Endometrial microvascular endothelial cells (primary cell): ENCODE data around the gene ABCB6. TPM values are rescaled to one million over a fixed set of nuclear protein-coding genes. Genes with fewer than 3 reads are reported as not detected.
"Not testable (repeated sequence)": the region's sequence is repeated elsewhere in the genome, so short reads cannot be mapped to it uniquely, and the experiment has no call there.

Experiments
- in situ Hi-C: cut with HindIII; loops from 2 replicates; pipeline ENCODE4 v1.10.0; 2017; ENCODE audit warnings: low sequenced_read_pairs, low pct_unique_long_range_greater_than_20kb; ENCODE audit errors: inconsistent ontology term
- total RNA-seq: library from RNA; depleted of rRNA; stranded (reverse); fragments of >200 nt; gene quantifications from one replicate; pipeline ENCODE4 v1.2.3, GENCODE V29; 2015; ENCODE audit errors: inconsistent ontology term

ABCB6 gene
- total RNA-seq, 1 donor from 2014 or later, result 24.8 TPM

DNA sequence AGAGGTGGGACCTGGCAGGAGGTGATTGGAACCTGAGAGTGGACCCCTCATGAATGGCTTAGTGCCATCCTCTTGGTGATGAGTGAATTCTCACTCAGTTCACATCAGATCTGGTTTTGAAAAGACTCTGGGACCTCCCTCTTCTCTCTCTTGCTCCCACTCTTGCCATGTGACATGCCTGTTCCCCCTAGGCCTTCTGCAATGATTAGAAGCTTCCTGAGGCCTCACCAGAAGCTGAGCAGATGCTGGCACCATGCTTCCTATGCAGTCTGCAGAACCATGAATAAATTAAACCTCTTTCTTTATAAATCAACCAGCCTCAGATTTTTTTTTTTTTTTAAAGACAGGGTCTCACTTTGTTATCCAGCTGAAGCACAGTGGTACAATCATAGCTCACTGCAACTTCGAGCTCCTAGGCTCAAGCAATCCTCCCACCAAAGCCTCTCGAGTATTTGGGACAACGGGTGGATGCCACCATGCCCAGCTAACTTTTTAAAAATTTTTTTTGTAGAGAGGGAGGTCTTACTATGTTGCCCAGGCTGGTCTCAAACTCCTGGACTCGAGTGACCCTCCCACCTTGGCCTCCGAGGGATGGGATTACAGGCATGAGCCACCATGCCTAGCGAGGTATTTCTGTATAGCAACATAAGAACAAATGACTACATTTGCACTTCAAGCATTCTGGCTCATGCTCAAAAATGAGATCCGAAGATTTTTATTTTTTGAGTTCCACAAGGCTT, 14.2 kb downstream of the ABCB6 start:
- in situ Hi-C loops, result no loop called here

DNA sequence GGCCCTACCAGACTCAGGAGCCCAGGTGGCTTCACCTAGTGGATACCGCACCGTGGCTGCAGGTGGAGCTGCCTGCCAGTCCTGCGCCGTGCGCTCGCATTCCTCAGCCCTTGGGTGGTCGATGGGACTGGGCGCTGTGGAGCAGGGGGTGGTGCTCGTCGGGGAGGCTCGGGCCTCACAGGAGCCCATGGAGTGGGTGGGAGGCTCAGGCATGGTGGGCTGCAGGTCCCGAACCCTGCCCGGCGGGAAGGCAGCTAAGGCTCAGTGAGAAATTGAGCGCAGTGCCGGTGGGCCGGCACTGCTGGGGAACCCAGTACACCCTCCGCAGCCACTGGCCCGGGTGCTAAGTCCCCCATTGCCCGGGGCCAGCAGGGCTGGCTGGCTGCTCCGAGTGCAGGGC, 17.4 kb downstream of the ABCB6 start:
- in situ Hi-C loops, result not testable (repeated sequence)

DNA sequence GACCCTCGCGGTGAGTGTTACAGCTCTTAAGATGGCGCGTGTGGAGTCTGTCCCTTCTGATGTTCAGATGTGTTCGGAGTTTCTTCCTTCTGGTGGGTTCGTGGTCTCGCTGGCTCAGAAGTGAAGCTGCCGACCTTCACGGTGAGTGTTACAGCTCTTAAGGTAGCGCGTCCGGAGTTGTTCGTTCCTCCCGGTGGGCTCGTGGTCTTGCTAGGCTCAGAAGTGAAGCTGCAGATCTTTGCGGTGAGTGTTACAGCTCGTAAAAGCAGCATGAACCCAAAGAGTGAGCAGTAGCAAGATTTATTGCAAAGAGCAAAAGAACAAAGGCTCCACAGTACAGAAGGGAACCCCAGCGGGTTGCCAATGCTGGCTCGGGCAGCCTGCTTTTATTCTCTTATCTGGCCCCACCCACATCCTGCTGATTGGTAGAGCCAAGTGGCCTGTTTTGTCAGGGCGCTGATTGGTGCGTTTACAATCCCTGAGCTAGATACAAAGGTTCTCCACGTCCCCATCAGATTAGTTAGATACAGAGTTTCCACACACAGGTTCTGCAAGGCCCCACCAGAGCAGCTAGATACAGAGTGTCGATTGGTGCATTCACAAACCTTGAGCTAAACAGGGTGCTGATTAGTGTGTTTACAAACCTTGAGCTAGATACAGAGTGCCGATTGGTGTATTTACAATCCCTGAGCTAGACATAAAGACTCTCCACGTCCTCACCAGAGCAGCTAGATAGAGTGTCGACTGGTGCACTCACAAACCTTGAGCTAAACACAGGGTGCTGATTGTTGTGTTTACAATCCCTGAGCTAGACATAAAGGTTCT, 18.0 kb downstream of the ABCB6 start:
- in situ Hi-C loops, result not testable (repeated sequence)

DNA sequence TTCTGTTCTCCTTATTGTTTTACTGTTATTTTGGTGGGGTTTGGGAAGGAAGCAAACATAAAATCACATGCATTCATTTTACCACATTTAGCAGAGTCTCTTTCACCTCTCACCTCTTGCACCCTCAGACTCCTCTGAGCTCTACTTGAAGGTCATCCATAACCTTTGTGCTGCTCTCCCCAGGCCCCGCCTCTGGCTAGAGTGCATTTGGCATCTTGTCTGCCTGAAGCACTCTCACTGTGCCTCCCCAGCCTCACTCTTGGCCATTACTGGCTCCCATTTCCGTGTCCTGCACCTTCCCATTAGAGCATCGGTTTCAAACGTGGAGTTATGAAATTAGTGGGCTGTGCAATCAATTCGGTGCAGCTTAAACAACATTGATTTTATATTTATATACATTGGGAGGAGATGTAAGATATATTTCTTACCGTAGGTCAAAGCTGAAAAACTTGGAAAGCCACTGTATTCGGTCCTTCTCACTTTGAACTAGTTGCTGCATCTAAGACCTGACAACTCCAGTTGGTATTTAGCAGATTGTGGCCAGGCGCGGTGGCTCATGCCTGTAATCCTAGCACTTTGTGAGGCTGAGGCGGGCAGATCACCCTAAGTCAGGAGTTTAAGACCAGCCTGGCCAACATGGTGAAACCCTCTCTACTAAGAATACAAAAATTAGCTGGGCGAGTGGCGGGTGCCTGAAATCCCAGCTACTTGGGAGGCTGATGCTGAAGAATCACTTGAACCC, 19.1 kb downstream of the ABCB6 start:
- in situ Hi-C loops, result no loop called here

DNA sequence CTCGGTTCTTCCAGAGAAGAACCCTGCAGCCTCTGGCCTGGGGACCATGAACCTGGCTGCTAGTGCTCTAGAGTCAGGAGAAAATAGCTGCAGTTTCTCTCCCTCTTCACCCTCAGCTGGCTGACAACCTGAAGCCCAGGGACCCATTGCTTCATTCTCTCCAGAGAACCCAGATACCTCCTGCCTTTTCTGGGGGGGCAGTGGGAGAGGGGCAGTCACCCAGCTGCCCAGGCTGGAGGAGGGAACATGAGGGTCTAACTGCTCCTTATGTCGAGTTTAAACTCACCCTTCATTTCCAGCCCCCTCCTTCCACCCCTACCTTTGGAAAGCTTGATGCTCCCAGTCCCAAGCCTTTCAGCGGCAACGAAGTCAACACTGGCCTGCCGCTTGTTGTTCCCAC, 19.8 kb downstream of the ABCB6 start:
- in situ Hi-C loops, result no loop called here

DNA sequence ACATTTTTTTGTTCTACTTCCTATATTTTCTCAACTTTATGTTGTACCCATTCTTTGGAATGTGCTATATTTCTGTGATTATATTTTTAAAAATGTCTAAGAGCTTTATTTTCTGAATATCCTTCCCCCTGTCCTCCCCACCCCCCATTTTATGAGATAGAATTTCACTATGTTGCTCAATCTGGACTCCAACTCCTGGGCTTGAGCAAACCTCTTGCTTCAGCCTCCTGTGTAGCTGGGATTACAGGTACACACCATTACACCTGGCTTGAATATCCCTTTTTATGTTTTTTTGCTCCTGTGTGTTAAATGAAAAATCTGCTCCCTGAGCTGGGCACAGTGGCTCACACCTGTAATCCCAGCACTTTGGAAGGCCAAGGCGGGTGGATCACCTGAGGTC, 21.4 kb downstream of the ABCB6 start:
- in situ Hi-C loops, result no loop called here

DNA sequence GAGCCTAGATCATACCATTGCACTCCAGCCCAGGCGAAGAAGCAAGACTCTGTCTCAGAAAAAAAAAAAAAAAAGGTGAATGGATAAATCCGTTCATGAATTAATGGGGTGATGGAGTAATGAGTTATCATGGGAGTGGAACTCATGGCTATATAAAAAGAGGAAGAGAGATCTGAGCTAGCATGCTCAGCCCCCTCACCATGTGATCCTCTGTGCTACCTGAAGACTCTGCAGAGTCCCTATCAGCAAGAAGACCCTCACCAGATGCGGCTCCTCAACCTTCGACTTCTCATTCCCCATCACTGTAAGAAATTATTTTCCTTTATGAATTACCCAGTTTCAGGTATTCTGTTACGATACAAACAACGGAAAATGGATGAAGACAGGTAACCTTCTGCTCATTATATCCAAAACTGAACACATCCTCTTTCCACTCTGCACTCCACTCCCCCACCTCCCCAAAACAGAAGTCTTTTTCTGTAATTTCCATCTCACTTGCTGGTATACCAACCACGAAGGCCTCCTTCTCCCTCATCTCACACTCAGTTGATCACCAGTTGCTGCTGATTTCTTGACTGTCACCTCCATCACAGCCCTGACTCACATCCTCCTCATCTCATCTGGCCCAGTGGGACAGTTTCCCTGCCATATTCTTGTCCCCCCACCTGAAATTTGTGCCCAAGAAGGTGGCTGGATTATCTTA, 31.9 kb downstream of the ABCB6 start:
- in situ Hi-C loops, result no loop called here

DNA sequence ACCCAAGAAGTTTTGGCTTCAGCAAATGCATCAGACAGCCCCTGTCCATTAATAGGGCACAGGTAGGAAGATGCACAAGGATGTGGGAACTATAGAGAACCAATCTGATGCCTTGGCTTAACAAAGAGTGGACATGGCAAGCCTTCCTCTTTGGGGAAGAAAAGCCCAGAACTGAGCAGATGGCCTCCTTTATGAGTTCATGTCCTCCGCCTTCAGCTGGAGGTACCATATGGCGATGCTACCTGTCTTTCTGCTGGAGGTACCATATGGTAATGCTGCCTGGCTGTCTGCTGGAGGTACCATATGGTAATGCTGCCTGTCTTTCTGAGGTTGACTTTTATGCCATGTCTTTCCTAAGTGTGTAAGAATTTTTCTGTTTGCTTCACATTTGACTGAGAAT, 34.6 kb downstream of the ABCB6 start:
- in situ Hi-C loops, result no loop called here

DNA sequence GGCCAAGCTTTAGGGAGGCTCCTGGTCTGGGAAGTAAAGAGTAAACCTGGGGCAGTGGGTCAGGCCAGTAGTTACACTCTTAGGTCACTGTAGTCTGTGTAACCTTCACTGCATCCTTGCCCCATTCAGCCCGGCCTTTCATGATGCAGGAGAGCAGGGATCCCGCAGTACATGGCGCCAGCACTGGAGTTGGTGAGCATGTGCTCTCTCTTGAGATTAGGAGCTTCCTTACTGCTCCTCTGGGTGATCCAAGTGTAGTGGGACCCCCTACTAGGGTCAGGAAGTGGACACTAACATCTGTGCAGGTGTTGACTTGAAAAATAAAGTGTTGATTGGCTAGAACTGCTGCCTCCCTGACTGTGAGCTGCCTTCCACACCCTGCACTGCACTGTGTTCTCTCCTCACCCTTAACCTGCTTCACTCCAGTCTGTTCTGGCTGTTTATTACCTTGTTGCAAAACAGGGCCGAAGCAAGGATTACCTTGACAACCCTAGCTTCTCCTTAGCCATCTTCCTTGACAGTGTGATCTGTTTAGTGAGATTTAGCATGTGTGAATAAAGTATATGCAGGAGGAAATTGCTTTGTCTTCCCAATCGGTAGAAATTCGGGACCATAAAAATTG, 35.5 kb downstream of the ABCB6 start:
- in situ Hi-C loops, result no loop called here

DNA sequence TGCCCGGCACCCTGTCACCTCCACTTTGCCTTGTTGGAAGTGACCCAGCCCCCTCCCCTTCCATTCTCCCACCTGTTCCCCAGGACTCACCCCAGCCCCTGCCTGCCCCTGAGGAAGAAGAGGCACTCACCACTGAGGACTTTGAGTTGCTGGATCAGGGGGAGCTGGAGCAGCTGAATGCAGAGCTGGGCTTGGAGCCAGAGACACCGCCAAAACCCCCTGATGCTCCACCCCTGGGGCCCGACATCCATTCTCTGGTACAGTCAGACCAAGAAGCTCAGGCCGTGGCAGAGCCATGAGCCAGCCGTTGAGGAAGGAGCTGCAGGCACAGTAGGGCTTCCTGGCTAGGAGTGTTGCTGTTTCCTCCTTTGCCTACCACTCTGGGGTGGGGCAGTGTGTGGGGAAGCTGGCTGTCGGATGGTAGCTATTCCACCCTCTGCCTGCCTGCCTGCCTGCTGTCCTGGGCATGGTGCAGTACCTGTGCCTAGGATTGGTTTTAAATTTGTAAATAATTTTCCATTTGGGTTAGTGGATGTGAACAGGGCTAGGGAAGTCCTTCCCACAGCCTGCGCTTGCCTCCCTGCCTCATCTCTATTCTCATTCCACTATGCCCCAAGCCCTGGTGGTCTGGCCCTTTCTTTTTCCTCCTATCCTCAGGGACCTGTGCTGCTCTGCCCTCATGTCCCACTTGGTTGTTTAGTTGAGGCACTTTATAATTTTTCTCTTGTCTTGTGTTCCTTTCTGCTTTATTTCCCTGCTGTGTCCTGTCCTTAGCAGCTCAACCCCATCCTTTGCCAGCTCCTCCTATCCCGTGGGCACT, 36.2 kb downstream of the ABCB6 start:
- in situ Hi-C loops, result no loop called here

DNA sequence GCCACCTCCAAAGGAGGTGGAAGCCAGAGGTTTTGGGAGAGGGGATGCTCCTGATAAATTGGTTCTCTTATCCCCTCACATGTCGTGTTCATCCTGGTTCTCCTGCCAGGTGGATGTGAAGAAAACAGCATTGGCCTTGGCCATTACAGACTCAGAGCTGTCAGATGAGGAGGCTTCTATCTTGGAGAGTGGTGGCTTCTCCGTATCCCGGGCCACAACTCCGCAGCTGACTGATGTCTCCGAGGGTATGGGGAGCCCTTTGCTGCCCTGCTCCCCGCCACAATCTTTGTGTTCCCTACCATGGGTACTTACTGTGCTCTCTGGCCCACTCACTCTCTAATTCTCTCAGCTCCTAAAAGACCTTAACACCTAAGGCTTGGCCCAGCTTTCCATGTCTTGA, 37.2 kb downstream of the ABCB6 start:
- in situ Hi-C loops, result no loop called here

DNA sequence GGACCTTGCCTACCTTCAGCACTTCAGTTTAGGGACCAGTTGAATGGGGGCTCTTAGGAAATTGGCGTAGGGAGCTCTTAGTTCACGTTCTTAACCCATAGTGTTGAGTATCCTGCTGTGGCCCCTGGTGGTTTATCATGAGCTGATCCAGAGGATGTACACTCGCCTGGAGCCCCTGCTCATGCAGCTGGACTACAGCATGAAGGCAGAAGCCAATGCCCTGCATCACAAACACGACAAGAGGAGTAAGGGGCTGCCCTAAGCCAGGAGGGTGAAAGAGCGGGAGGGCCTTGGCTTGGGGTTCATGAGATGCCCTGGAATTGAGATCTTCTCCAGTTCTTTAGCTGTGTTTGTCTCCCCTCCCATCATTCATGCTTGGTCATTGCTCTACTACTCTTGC, 37.8 kb downstream of the ABCB6 start:
- in situ Hi-C loops, result no loop called here

DNA sequence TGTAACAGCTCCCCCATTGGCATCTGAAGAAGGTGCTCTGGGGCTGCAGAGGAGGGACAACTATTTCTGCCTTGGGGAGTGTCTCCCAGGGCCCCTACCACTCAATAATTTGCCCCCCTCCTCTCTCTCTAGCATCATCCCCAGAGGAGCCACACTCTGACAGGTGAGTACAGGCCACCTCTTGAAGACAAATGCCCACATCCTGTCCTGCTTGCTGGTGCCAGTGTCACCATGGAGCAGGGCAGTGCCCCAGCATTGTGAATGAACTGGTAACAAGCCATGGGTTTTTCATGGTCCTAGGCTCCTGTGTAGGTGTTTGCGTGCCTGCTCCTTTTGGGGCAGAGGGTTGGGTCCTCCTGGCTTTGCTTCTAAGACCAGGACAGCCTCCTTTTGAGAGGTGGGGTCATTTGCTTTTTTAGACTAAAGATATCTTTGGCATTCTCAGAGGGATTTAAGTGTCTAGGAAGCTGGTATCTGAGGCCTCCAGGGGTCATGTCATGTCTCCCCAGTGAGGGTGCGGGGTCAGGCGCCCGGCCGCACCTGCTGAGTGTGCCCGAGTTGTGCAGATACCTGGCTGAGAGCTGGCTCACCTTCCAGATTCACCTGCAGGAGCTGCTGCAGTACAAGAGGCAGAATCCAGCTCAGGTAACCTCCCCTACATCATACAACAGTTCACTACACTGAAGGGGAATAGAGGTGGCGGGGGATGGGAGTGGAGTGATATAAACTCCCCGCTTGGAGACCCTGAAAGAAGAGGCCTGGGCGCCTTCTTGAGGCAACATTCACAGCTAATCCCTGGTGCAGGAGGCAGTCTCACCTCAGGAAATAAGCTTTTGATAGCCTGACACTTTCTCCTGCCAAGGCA, 38.9 kb downstream of the ABCB6 start:
- in situ Hi-C loops, result no loop called here

DNA sequence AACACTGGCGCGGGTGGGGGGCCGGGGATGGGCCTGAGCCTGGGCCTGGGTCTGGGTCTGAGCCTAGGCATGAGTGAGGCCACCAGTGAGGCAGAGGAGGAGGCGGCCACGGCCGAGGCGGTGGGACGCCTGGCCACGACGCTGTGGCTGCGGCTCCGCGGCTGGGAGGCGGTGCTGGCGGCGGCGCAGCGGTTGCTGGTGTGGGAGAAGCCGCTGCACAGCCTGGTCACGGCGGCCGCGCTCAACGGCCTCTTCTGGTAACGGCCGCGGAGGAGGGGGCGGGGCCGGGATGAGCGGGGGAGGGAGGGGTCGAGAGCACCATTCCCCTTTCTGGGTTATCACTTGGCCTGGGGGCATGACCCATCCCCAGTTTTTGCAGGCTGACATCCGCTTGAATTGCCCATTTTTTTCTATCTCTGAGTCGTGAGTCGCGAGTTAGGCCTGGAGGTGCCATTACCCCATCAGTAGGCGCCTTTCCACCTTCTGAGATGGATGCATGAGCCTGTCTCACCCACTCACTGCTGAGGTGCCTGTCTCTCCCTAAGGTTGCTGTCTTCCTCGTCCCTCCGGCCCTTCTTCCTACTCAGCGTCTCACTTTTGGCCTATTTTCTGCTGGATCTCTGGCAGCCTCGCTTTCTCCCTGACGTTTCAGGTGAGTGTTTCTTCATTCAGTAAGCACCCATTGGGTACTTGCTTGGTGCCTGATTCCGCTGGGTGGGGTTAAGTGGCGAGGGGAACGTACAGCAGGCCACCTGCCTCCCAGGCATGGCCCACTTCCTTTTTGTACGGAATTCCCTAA, 40.2 kb downstream of the ABCB6 start:
- in situ Hi-C loops, result no loop called here

DNA sequence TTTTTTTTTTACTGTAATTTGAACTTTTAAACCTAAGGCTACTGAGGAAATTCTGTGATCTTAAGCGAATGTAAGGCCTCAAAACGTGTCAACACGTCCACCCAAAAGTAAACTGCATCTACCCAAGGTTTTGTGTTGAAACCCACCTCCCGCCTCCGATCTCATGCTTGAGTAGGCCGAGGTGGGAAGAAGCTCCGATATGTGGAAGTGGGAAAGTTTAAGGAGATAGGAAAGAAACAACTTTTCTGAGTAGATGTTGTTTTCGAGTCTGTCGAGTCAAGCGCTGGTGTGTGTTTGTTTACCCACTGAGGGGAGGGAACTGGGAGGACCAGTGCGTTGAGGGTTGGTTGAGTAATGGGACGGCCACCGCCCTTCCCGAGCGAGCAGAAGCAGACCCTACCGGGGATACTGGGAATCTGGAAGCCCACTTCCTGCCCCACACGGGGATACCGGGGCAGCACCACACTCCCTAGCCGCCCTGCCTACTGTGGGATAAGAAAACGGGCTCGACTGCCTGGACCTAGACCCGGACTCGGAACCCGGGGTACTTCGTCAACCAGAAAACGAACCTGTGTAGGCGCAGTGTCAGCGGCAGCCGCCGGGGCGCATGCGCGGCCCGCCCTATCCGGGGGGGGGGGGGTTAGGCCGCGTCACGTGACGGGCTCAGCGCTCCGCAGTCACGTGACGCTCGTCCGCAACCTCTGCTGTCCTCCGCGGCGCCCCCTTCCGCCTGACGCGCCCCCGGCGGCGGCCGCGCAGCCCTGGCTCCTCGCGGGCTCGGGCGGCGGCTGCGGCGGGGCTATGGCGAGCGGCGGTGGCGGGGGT, 41.0 kb downstream of the ABCB6 start, which contains the start of gene RETREG2:
TSS of gene RETREG2 (plus strand) at position 724 of the 825 bp plus-strand sequence. CDS start at position 802, 78 bp downstream.
- in situ Hi-C loops, result no loop called here
